B cell (primary cell): ENCODE results near the gene DHX15. TPM values are rescaled to one million over a fixed set of nuclear protein-coding genes. Genes with fewer than 3 reads are reported as not detected.

Experiments
- ATAC-seq: fragments of 200-7000 bp; cut with Tn5 transposase; one replicate; pipeline ENCODE4 v1.10.0; 2021; ENCODE audit warnings: low read depth, mild to moderate bottlenecking, moderate number of reproducible peaks, moderate library complexity
- CTCF ChIA-PET: fragments of 350-600 bp; sonication (Branson Sonifier 250); formaldehyde crosslinking; loops from one replicate; lab custom pipeline; 2021; ENCODE audit warnings: antibody characterized with exemption, inconsistent platforms; lab: Charles Lee
- POLR2A ChIA-PET: fragments of 350-600 bp; sonication (Branson Sonifier 250); formaldehyde crosslinking; loops from one replicate; lab custom pipeline; 2021; ENCODE audit warnings: antibody characterized with exemption; lab: Charles Lee
- DNase-seq: peaks from one replicate; pipeline ENCODE4 v3.0.0; 2013
- H2AFZ ChIP-seq: 2 replicates; pipeline ENCODE4 v1.6.1; 2012; ENCODE audit warnings: mild to moderate bottlenecking, low read depth, low read length; ENCODE audit not compliant: insufficient read depth, poor library complexity, severe bottlenecking
- H3K27ac ChIP-seq, 2 donors: 1 replicate in 1 of 2; 2 replicates in 1 of 2; pipeline ENCODE4 v1.5.1; 2012 to 2013; ENCODE audit warnings: low read length in 2 of 2, mild to moderate bottlenecking in 2 of 2, moderate library complexity in 1 of 2
- H3K27me3 ChIP-seq, 4 experiments: fragments of 200-600 bp in 1 of 4; sonication (generic) in 1 of 4; replicated peaks in 1 of 4; 1 replicate in 2 of 4; 2 replicates in 2 of 4; pipeline versions ENCODE4 v1.6.1 to v1.7.0; 2013 to 2016; ENCODE audit warnings: low read length in 3 of 4, mild to moderate bottlenecking in 2 of 4, mixed read lengths in 1 of 4, moderate library complexity in 1 of 4; ENCODE audit not compliant: insufficient read depth in 4 of 4, control insufficient read depth in 3 of 4; ENCODE audit errors: control extremely low read depth in 1 of 4
- H3K36me3 ChIP-seq, 2 experiments: replicated peaks in 1 of 2; 1 replicate in 1 of 2; 2 replicates in 1 of 2; pipeline versions ENCODE4 v1.6.1 to v1.7.1; 2013; ENCODE audit warnings: low read length in 1 of 2; ENCODE audit not compliant: insufficient read depth in 2 of 2, control insufficient read depth in 1 of 2; ENCODE audit errors: control extremely low read depth in 1 of 2, extremely low read depth in 1 of 2
- H3K4me1 ChIP-seq, 2 donors: fragments of 200-600 bp in 1 of 2; sonication (generic) in 1 of 2; 1 replicate in 1 of 2; 2 replicates in 1 of 2; pipeline versions ENCODE4 v1.5.1 to v1.6.1; 2013 to 2017; ENCODE audit warnings: low read length in 2 of 2; ENCODE audit not compliant: control insufficient read depth in 2 of 2, insufficient read depth in 2 of 2
- H3K4me2 ChIP-seq: replicated peaks from 2 replicates; pipeline ENCODE3; 2012; ENCODE audit warnings: mild to moderate bottlenecking, low read depth, low read length; ENCODE audit not compliant: poor library complexity, severe bottlenecking
- H3K4me3 ChIP-seq, 5 experiments: fragments of 200-600 bp in 1 of 5; sonication (generic) in 1 of 5; 1 replicate in 3 of 5; 2 replicates in 2 of 5; pipeline versions ENCODE4 v1.5.1 to v1.7.0; 2011 to 2016; ENCODE audit warnings: low read length in 4 of 5, mild to moderate bottlenecking in 4 of 5, low read depth in 2 of 5, control low read depth in 1 of 5, moderate library complexity in 1 of 5; ENCODE audit not compliant: insufficient read depth in 1 of 5; ENCODE audit errors: control extremely low read depth in 1 of 5, extremely low read depth in 1 of 5
- H3K79me2 ChIP-seq: fragments of 200-600 bp; sonication (generic); one replicate; pipeline ENCODE4 v1.6.0; 2016; ENCODE audit warnings: low read length; ENCODE audit not compliant: control insufficient read depth, insufficient read depth
- H3K9ac ChIP-seq: fragments of 200-600 bp; sonication (generic); 2 replicates; pipeline ENCODE4 v1.6.1; 2017; ENCODE audit warnings: mild to moderate bottlenecking, low read length, moderate library complexity
- H3K9me3 ChIP-seq, 3 donors: one replicate each; pipeline versions ENCODE4 v1.6.1 to v1.7.1; 2013; ENCODE audit warnings: low read length in 2 of 3; ENCODE audit not compliant: control insufficient read depth in 2 of 3, insufficient read depth in 1 of 3; ENCODE audit errors: control extremely low read depth in 1 of 3
- H4K20me1 ChIP-seq: 2 replicates; pipeline ENCODE4 v1.6.0; 2012; ENCODE audit warnings: mild to moderate bottlenecking, low read length; ENCODE audit not compliant: insufficient read depth, control insufficient read depth, poor library complexity, severe bottlenecking
- H3K27ac Mint-ChIP-seq: one replicate; pipeline ENCODE4 v1.8.0; 2021; ENCODE audit warnings: mixed read lengths
- H3K27me3 Mint-ChIP-seq: one replicate; pipeline ENCODE4 v1.8.0; 2021; ENCODE audit warnings: mixed read lengths
- H3K4me1 Mint-ChIP-seq: one replicate; pipeline ENCODE4 v1.8.0; 2021; ENCODE audit warnings: mixed read lengths
- H3K4me3 Mint-ChIP-seq: one replicate; pipeline ENCODE4 v1.8.0; 2021; ENCODE audit warnings: mixed read lengths
- H3K9me3 Mint-ChIP-seq: one replicate; pipeline ENCODE4 v1.8.0; 2022; ENCODE audit warnings: mixed read lengths; ENCODE audit not compliant: insufficient read depth
- CTCF ChIP-seq: fragments of 200-600 bp; IDR thresholded peaks from one replicate; pipeline ENCODE4 v1.8.0; 2022; ENCODE audit warnings: antibody characterized with exemption, mild to moderate bottlenecking
- EZH2 ChIP-seq: IDR thresholded peaks from 2 replicates; pipeline ENCODE4 v1.6.1; 2012; ENCODE audit warnings: borderline replicate concordance, low read depth, mild to moderate bottlenecking, moderate library complexity, low read length; ENCODE audit not compliant: insufficient read depth, poor library complexity, severe bottlenecking
- WGBS: methylation state at CpG from one replicate; pipeline ENCODE4 v1.1.5; 2013; ENCODE audit warnings: missing lambda C conversion rate; ENCODE audit not compliant: insufficient coverage; 5-methylcytosine and 5-hydroxymethylcytosine counted together
- intact Hi-C: fragments of 100-400 bp; cut with micrococcal nuclease; formaldehyde crosslinking; loops from one replicate; pipeline ENCODE4 v1.10.0; 2022
- polyA plus RNA-seq: library from polyadenylated mRNA; depleted of rRNA; stranded (reverse); fragments of >200 nt; gene quantifications from 2 replicates; pipeline ENCODE4 v1.2.3, GENCODE V29; 2012
- total RNA-seq, 2 donors: library from RNA; stranded (reverse); fragments of 120-200 nt in 1 of 2; gene quantifications; 1 replicate in 1 of 2; 2 replicates in 1 of 2; pipeline versions ENCODE4 v1.2.3 to v1.2.4, GENCODE V29; 2013 to 2022

The DHX15 gene
- total and polyA plus RNA-seq, 2 donors (not counting 1 experiment from before 2014, with no cell fraction given), result 58.8 to 162 TPM

GRCh38 chr4:24630937-24631336 lies 46.6 kb upstream of the DHX15 start:
- ATAC-seq, result no peak
- TF ChIP-seq EZH2 (no peak), CTCF (no peak)

GRCh38 chr4:24625091-24625490 lies 40.7 kb upstream of the DHX15 start:
- H3K27me3 Mint-ChIP-seq, result peaks cover 32% of the 10 kb centered on the region

More at GRCh38 chr4:24630937-24631336, 46.6 kb upstream of the DHX15 start:
- no peaks in the 10 kb centered on the region for H3K4me1 ChIP-seq
- H3K9ac ChIP-seq, result no peak overlapping the region
- Mint-ChIP-seq H3K9me3 (no peaks in the 10 kb centered on the region), H3K4me1 (no peaks in the 10 kb centered on the region), H3K27me3 (peaks cover 30% of the 10 kb centered on the region), H3K4me3 (no peak overlapping the region), H3K27ac (no peak overlapping the region)
- ChIA-PET POLR2A (no interaction called here), CTCF (no interaction called here)
- intact Hi-C loops, result no loop called here
- H3K27ac ChIP-seq, result no peak overlapping the region
- H3K4me3 ChIP-seq, result no peak overlapping the region
- no peaks in the 10 kb centered on the region for H3K79me2 ChIP-seq
- no peaks in the 10 kb centered on the region for H4K20me1 ChIP-seq
- DNase-seq, result no peak
- H3K4me2 ChIP-seq, result no peak overlapping the region
- H2AFZ ChIP-seq, result no peak overlapping the region
- H3K36me3 ChIP-seq, result no peaks in the 10 kb centered on the region
- no peaks in the 10 kb centered on the region for H3K9me3 ChIP-seq
- no CpG with 5 or more reads among the region's 5 CpGs for WGBS
- H3K27me3 ChIP-seq, result no peaks in the 10 kb centered on the region

More at GRCh38 chr4:24625091-24625490, 40.7 kb upstream of the DHX15 start:
- intact Hi-C loops, result no loop called here
- no peaks in the 10 kb centered on the region for H3K79me2 ChIP-seq
- H3K9me3 Mint-ChIP-seq, result no peaks in the 10 kb centered on the region
- no CpG with 5 or more reads among the region's 2 CpGs for WGBS
- no peaks in the 10 kb centered on the region for H4K20me1 ChIP-seq
- no peak overlapping the region for H3K4me3 Mint-ChIP-seq
- H3K27me3 ChIP-seq, result peaks cover 0 to 10% (median 0%) of the 10 kb centered on the region in 4 experiments
- no peak for ATAC-seq
- DNase-seq, result no peak
- no peaks in the 10 kb centered on the region for H3K4me1 Mint-ChIP-seq
- no peaks in the 10 kb centered on the region for H3K4me1 ChIP-seq
- ChIA-PET POLR2A (no interaction called here), CTCF (no interaction called here)
- no peak overlapping the region for H3K9ac ChIP-seq
- no peak overlapping the region for H3K27ac Mint-ChIP-seq
- no peaks in the 10 kb centered on the region for H3K36me3 ChIP-seq
- peaks cover 2 to 8% (median 3%) of the 10 kb centered on the region in 3 donors for H3K9me3 ChIP-seq
- H3K4me2 ChIP-seq, result no peak overlapping the region
- H2AFZ ChIP-seq, result no peak overlapping the region
- no peak overlapping the region for H3K4me3 ChIP-seq
- no peak overlapping the region for H3K27ac ChIP-seq
- TF ChIP-seq EZH2 (no peak), CTCF (no peak)
